Spleen (tissue), 11 donors: Measurements from ENCODE around the gene IL6R. TPM values are rescaled to one million over a fixed set of nuclear protein-coding genes. Genes with fewer than 3 reads are reported as not detected.
A peak's percentile ranks its signal among the peaks of the same experiment; 100 is the strongest.
"Not testable (repeated sequence)": the region's sequence is repeated elsewhere in the genome, so short reads cannot be mapped to it uniquely, and the experiment has no call there.

Source experiments
- DNase-seq: peaks from one replicate; pipeline ENCODE4 v3.0.0-alpha.2; 2020
- H3K27ac ChIP-seq, 8 donors: fragments of 200-600 bp; sonication (generic) in 7 of 8; 1 replicate in 4 of 8; 2 replicates in 4 of 8; pipeline versions ENCODE4 v1.5.0 to v1.8.0; 2016 to 2021; ENCODE audit warnings: inconsistent platforms in 4 of 8, mild to moderate bottlenecking in 4 of 8, moderate library complexity in 1 of 8
- H3K27me3 ChIP-seq, 7 donors: fragments of 200-600 bp; sonication (generic) in 6 of 7; replicated peaks in 1 of 7; 1 replicate in 4 of 7; 2 replicates in 3 of 7; pipeline versions ENCODE4 v1.5.0 to v1.8.0; 2016 to 2021; ENCODE audit warnings: inconsistent platforms in 3 of 7, mild to moderate bottlenecking in 1 of 7
- H3K36me3 ChIP-seq, 6 donors: fragments of 200-600 bp; sonication (generic) in 5 of 6; 1 replicate in 4 of 6; 2 replicates in 2 of 6; pipeline versions ENCODE4 v1.5.0 to v1.8.0; 2016 to 2021; ENCODE audit warnings: inconsistent platforms in 2 of 6
- H3K4me1 ChIP-seq, 6 donors: fragments of 200-600 bp; sonication (generic) in 5 of 6; 1 replicate in 3 of 6; 2 replicates in 3 of 6; pipeline versions ENCODE4 v1.5.0 to v1.8.0; 2016 to 2021; ENCODE audit warnings: inconsistent platforms in 3 of 6
- H3K4me3 ChIP-seq, 8 donors: fragments of 200-600 bp; sonication (generic) in 7 of 8; 1 replicate in 4 of 8; 2 replicates in 4 of 8; pipeline versions ENCODE4 v1.5.0 to v1.8.0; 2016 to 2021; ENCODE audit warnings: inconsistent platforms in 4 of 8, mild to moderate bottlenecking in 4 of 8, moderate library complexity in 2 of 8
- H3K9me3 ChIP-seq, 8 donors: fragments of 200-600 bp; sonication (generic) in 7 of 8; 1 replicate in 4 of 8; 2 replicates in 4 of 8; pipeline versions ENCODE4 v1.5.0 to v1.8.0; 2016 to 2021; ENCODE audit warnings: inconsistent platforms in 4 of 8
- POLR2A ChIP-seq, 3 donors: fragments of 450-650 bp; IDR thresholded peaks; one replicate each; pipeline ENCODE4 v1.5.1; 2017; ENCODE audit warnings: antibody characterized with exemption in 3 of 3, mild to moderate bottlenecking in 1 of 3
- POLR2AphosphoS5 ChIP-seq, 3 donors: sonication (generic); formaldehyde crosslinking; IDR thresholded peaks; one replicate each; pipeline ENCODE4 v1.5.1; 2017; ENCODE audit warnings: antibody characterized with exemption in 3 of 3
- WGBS, 5 donors: extraction: QIAGEN DNeasy Blood & Tissue Kit in 3 of 5; methylation state at CpG; one replicate each; pipeline versions ENCODE4 v1.1.5 to v1.1.7; 2013 to 2018; 5-methylcytosine and 5-hydroxymethylcytosine counted together
- intact Hi-C: fragments of 100-400 bp; cut with DNase I; formaldehyde crosslinking; loops from one replicate; pipeline ENCODE4 v1.15.0; 2023; ENCODE audit warnings: low total_unique reads
- polyA plus RNA-seq, 3 donors: library from polyadenylated mRNA; stranded (reverse); fragments of 200-250 nt; gene quantifications; one replicate each; pipeline ENCODE4 v1.2.1, GENCODE V29; 2013
- total RNA-seq, 7 donors: library from RNA; depleted of rRNA in 3 of 7; stranded (reverse); fragments of >200 nt in 3 of 7; fragmentation: NEBNext Ultra II Directional in 4 of 7; extraction: Animal tissue kit (Norgen Biotek cat#: 25700) in 4 of 7; gene quantifications; one replicate each; pipeline versions ENCODE4 v1.1.0 to v1.2.1, GENCODE V29; 2016 to 2021
- TF ChIP-seq, protein P1 (sequence below), 11 experiments: fragments of 200-600 bp in 7 of 11; fragments of 450-650 bp in 4 of 11; sonication (generic) in 4 of 11; IDR thresholded peaks in 8 of 11; conservative IDR thresholded peaks in 3 of 11; 1 replicate in 7 of 11; 2 replicates in 4 of 11; pipeline versions ENCODE4 v1.4.0 to v1.8.0; 2016 to 2021; ENCODE audit warnings: antibody characterized with exemption in 11 of 11, inconsistent platforms in 4 of 11, mild to moderate bottlenecking in 1 of 11
- donor health status: healthy with polysubstance abuse.
- donor health status: DM: no; HTN: no; CAD: no; lungs with moderate emphysema.
- donor health status: DM: no; HTN: no; CAD: no.
- donor health status: Bipolar disorder and iron deficiency.
- donor health status: healthy.
- donor health status: DM: no; HTN: no; CAD: no.
- donor health status: DM: yes; HTN: yes; CAD: no.

Gene IL6R
- total and polyA plus RNA-seq, 10 donors: 2.8 to 74.5 (median 47.8) TPM

- Histone ChIP-seq H3K4me1 (no peaks in the 10 kb centered on the region), H3K36me3 (no peaks in the 10 kb centered on the region), H3K9me3 (no peaks in the 10 kb centered on the region), H3K27ac (no peak overlapping the region), H3K4me3 (no peak overlapping the region), H3K27me3 (no peaks in the 10 kb centered on the region)
- no peak for DNase-seq
- TF ChIP-seq POLR2A (IDR thresholded peaks at IDR 0.05) (no peak), POLR2AphosphoS5 (IDR thresholded peaks at IDR 0.05) (no peak)
- TF ChIP-seq, protein P1, sequence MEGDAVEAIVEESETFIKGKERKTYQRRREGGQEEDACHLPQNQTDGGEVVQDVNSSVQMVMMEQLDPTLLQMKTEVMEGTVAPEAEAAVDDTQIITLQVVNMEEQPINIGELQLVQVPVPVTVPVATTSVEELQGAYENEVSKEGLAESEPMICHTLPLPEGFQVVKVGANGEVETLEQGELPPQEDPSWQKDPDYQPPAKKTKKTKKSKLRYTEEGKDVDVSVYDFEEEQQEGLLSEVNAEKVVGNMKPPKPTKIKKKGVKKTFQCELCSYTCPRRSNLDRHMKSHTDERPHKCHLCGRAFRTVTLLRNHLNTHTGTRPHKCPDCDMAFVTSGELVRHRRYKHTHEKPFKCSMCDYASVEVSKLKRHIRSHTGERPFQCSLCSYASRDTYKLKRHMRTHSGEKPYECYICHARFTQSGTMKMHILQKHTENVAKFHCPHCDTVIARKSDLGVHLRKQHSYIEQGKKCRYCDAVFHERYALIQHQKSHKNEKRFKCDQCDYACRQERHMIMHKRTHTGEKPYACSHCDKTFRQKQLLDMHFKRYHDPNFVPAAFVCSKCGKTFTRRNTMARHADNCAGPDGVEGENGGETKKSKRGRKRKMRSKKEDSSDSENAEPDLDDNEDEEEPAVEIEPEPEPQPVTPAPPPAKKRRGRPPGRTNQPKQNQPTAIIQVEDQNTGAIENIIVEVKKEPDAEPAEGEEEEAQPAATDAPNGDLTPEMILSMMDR (IDR thresholded peaks at IDR 0.05 in 8 of 11, conservative IDR thresholded peaks at IDR 0.05 in 3 of 11): no peak
- intact Hi-C loops: no loop called here
- WGBS, 5 donors: 74 to 81% (median 76%) methylated on average over 3 of the region's 3 CpGs
These were observed 43.8 kb upstream of the IL6R start for GRCh38 chr1:154361357-154361756.

DNA sequence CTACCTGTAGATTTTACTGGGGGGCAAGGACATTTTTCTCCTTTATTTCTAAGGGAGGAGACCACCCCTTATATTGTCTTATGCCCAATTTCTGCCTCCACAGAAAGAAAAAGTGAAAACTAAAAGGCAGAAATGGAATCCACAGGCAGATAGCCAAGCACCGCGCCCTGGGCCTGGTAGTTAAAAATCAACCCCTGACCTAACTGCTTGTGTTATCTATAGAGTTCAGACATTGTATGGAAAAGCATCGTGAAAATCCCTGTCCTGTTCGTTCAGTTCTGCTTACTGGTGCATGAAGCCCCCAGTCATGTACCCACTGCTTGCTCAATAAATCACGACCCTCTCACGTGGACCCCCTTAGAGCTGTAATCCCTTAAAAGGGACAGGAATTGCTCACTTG lies 33.7 kb upstream of the IL6R start:
- intact Hi-C loops: no loop called here
- no peaks in the 10 kb centered on the region for H3K36me3 ChIP-seq
- H3K27ac ChIP-seq: no peak overlapping the region
- peaks cover 0 to 7% (median 0%) of the 10 kb centered on the region in 6 donors for H3K4me1 ChIP-seq
- H3K9me3 ChIP-seq: no peaks in the 10 kb centered on the region
- no peak for DNase-seq
- no peak overlapping the region for H3K4me3 ChIP-seq
- H3K27me3 ChIP-seq: no peaks in the 10 kb centered on the region
- 86 to 92% (median 88%) methylated on average over 6 of the region's 6 CpGs for WGBS, 5 donors
- TF ChIP-seq, protein P1 (IDR thresholded peaks at IDR 0.05 in 8 of 11, conservative IDR thresholded peaks at IDR 0.05 in 3 of 11): no peak
- TF ChIP-seq POLR2A (IDR thresholded peaks at IDR 0.05): no peak
- TF ChIP-seq POLR2AphosphoS5 (IDR thresholded peaks at IDR 0.05): no peak

DNA sequence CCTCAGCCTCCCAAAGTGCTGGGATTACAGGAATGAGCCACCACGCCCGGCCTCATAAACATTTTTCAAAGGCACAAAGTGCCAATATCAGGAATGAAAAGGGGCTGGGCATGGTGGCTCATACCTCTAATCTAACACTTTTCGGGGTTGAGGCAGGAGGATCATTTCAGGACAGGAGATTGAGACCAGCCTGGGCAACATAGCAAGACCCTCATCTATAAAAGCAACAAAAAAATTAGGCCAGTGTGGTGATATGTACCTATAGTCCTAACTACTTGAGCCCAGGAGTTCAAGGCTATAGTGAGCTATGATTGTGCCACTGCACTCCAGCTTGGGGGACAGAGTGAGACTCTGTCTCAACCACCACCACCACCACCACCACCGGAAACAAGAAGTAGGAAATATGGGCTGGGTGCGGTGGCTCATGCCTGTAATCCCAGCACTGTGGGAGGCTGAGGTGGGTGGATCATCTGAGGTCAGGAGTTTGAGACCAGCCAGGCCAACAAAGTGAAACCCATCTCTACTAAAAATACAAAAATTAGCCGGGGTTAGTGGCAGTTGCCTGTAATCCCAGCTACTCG lies 31.3 kb upstream of the IL6R start:
- H3K9me3 ChIP-seq, H3K4me3 ChIP-seq, H3K36me3 ChIP-seq, DNase-seq, H3K4me1 ChIP-seq, H3K27me3 ChIP-seq, H3K27ac ChIP-seq, intact Hi-C loops: not testable (repeated sequence)
- WGBS, 5 donors: 62 to 75% (median 69%) methylated on average over 7 of the region's 7 CpGs

GRCh38 chr1:154379301-154379700 lies 25.8 kb upstream of the IL6R start:
- intact Hi-C loops: no loop called here
- no peaks in the 10 kb centered on the region for H3K9me3 ChIP-seq

More at GRCh38 chr1:154379301-154379700, 25.8 kb upstream of the IL6R start:
- Histone ChIP-seq H3K36me3 (no peaks in the 10 kb centered on the region), H3K4me3 (no peak overlapping the region), H3K27ac (peak overlapping the region in 1 of 8 donors; percentile 37), H3K4me1 (no peaks in the 10 kb centered on the region), H3K27me3 (no peaks in the 10 kb centered on the region)
- WGBS, 5 donors: 67 to 93% (median 84%) methylated on average over 13 to 16 of the region's 16 CpGs
- DNase-seq: no peak
- TF ChIP-seq POLR2AphosphoS5 (IDR thresholded peaks at IDR 0.05): no peak
- TF ChIP-seq, protein P1 (IDR thresholded peaks at IDR 0.05 in 8 of 11, conservative IDR thresholded peaks at IDR 0.05 in 3 of 11): no peak
- TF ChIP-seq POLR2A (IDR thresholded peaks at IDR 0.05): no peak
